Stimulated activated CD4-positive, alpha-beta T cell treated with anti-CD3 and anti-CD28 coated beads, Interleukin-1b, Interleukin-23, amount 100 ng/mL, for 48 hours (primary cell): Measurements from ENCODE around the gene PLXDC2.

ENCODE experiments used
- DNase-seq: peaks from one replicate; pipeline ENCODE4 v3.0.0-alpha.2; 2020

Gene PLXDC2

DNA sequence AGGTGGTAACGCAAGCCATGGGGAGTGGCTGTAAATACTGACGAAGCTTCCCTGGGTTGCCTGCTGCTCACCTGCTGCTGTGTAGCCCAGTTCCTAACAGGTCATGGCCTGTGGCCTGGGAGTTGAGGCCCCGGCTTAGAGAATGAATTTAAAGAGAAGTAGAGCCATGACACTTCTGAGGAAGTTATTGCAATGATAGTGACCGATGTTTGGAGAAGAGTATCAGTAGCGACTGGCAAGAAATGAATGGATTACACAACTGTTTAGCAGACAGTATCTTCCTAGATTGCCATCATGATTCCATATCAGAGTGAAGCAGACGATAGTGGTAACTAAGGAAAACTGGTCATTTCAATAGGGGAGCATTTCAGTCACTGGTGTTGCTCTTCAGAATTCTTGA, 249.6 kb downstream of the PLXDC2 start:
- DNase-seq = no peak

DNA sequence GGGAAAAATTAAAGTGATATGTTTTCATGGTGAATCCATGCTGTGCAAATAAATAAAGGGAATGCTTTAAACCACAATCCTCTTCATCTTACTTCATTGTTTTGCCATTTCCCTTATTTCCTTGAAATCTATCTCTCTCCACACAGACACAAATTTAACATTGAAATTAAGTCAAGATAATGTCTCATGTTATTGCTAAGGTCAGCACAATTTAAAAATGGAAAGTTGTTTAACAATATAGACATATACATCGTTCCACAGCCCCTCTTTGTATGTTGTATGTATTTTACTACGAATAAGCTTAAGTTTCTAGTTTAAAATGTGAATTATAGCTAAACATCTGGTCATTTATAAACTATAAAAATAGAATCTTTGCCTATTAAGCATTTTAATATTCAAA, 256.9 kb downstream of the PLXDC2 start:
- no peak for DNase-seq

DNA sequence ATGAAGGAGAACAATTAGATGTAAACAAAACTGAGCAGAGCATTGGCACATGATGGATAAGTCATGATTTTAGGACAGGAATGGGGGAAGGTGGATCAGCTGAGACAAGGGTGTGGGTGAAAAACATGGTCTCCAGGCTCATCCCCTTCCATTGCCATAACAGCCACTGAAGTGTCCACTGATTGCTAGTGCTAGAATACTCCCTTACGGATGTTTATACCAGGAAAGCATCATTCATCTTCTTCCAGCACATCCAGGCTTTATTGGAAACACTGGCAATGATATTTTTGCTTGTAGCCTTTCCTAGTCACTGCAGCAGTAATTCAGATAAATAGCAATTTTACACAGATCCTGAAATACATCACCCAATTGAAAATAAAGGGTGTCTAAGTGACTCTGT, 259.5 kb downstream of the PLXDC2 start:
- DNase-seq = no peak

DNA sequence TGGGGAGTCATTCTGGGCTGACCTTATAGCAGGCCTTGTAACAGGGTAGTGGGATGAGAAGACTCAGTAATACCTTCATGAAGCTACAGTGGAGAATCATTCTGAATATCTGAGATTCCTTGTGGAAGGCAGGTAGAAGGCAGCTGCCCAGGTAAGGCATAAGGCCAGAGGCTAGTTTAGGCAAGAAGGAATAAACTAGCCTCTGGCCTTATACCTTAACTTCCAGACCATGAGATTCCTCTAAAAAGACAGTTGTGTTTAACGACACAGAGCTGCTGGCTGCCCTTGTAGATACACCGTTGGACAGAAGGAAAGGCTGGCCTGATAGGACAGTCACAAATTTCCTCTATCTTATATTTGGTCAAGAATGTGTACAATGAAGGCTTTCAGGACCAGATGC, 268.2 kb downstream of the PLXDC2 start:
- no peak for DNase-seq

DNA sequence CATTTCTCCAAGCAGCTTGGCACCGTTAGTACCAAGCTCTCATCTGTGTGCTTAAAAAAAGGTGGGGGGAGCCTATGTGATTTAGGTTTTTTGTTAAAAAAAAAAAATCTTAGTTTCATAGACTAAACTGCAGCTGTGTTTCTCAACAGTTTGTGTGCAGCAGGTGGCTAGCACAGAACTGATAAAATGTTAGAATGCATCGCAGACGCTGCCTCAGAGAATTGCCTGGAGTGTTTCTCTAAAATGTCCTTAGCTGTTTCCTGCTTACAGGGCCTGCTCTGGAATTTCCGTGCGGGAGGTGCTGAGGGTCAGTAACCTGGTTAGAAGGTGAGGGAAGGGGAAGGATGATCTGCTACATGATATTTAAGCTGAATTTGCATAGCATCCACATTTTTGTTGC, 268.9 kb downstream of the PLXDC2 start:
- no peak for DNase-seq

DNA sequence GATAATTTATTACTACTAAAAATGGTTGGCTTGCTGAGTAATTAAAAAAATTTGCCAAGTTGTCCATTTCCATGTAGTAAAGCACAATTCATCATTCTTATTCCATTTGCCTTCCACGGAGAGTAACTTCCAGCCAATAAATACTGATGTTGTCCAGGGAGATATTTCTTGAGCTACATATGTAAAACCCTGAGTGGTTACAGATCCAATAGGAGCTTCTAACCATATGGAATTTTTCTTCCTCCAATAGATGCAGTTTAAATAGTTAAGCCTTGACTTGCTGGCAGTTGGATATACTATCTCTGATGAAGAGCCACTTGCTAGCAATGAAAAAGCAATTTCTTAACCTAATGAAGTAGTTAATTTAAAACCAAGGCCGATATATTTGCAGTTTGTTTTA, 271.1 kb downstream of the PLXDC2 start:
- DNase-seq = no peak

DNA sequence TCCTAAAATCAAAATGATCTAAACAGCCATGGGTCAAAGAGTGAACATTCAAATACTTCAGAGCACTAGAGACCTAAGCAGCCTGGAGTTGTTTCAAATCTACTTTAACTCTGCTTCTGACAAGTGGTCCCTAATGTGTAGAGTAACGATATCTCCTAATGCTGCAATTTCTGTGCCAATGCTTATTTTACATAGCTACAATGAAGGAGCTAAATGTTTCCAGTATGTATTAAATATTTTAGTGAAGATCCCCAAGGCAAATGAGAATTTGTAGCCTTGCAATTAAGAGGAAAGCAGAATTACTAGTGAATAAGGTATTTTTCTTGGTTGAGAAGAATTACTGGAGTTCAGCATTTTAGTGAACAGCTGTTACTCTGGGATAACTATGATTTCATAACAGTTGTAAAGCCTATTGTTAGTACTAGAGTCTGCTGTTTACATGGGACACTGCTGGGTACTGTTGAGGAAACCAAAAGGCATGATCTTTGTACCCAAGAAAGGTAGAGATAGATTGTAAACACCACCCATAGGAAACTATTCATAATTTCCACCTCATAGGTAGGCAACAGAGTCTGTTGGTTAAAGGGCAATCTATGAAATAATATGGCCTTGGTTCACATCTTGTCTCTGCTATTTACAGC, 271.9 kb downstream of the PLXDC2 start:
- DNase-seq = no peak

DNA sequence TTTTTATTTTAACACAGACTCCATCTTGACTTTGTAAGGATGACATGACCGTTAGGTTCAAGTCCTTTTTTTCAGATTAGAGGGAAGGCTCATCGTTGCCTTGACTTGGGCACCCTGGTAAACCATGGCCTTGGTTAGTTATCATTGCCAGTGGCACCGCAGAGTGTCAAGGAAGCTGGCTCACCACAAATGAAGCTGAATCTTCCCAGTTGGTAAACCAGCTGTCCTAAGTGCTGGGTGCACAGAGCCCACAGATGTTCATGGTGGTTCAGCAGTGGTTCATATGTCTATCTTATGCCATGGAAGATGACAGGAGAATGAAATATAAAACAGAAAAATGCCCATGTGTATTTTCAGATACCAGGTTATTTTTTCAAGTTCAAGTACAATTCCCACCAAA, 273.6 kb downstream of the PLXDC2 start:
- DNase-seq = no peak

DNA sequence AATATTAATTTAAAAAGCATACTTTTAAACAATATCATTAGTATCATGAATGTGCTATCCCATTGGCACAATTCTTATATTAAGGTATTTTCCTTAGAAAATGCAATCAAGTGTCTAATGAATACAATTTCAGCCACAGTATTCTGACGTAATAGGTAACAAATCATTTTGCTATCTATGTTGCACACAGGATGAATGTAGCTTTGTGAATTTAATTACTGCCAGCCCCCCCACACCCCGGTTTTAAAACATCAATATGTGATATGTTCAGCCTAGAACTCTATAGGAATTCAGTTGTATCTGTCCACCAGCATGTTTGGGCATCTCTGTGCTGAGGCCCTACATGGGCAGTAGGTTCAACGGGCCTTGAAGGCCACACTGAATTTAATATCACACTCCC, 274.6 kb downstream of the PLXDC2 start:
- no peak for DNase-seq

DNA sequence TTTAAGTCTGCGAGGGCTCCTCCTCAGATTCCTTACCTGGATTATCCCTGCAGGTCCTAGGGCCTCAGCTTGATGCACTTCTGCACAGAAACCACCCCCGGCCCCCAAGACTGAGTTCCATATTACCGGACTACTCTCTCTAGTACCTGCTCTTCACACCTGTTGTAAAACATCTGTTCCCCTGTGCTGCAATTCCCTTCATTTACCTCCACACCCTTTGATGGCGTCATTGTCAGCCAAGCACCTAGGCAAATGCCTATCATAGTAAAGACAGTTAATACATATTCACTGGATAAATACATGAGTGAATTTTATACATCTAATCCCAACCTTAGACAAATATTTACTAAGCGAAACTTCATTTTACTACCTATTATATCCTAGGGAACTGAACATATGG, 275.5 kb downstream of the PLXDC2 start:
- DNase-seq = no peak

DNA sequence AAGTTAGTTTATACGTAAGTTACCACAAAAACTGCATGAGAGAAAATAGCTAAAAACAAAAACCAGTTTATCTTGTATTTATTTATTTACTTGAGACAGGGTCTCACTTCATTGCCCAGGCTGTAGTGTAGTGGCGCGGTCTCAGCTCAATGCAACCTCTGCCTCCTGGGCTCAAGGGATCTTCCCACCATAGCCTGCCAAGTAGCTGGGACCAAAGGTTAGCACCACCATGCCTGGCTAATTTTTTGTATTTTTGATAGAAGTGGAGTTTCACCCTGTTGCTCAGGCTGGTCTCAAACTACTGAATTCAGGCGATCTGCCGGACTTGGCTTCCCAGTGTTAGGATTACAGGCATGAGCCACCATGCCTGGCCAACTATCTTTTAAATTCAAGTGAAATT, 277.4 kb downstream of the PLXDC2 start:
- DNase-seq = no peak

DNA sequence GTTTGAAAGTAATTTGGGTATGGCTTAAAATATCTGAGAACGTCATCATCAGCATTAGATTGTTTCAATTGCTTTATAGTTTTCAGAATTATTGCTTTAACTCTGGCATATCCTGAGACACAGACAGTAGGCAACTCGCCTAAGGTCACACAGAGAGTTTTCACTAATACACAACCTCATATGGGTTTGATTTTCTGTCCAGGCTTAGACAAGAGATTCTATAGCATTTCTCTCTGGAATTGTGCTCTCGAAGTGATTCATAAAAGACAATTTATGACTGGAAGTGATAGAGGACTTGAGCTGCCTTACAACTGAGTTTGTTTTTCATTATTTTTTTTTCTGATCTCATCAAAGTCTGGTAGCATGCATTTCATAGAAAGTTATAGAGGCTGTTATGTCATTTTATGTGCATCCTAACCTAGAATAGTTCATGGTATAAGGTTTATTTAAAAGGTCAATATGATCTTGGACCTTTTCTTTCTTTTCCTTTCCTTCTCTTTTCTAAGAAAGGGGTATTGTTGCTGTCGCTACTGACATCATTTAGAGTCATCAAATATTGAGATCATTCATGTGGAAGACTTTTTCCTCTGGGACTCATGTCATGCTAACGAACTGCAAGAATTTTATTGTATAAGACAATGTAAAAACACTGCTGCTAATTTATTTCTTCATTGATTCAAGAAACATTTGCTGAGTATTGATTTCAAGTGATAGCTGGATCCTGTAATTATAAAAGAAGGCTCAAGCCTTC, 278.2 kb downstream of the PLXDC2 start:
- DNase-seq = no peak

DNA sequence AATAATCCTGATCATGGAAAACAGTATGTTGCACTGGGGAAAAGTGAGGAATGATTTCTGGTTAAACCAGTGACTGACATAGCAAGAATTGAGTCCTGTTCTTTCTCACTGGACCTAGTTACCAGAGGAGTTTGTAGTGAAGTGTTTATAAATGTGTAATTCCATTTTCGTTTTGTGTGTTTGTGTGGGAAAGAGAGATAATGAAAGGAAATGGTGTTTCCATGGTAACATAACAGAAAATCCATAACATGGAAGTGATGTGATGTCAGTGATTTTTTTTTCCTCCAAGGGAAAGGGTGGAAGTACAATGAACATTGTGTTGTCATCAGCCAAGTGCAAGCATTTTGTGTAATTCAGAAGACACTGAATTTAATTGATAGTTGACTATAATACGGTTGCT, 283.9 kb downstream of the PLXDC2 start:
- DNase-seq = no peak

DNA sequence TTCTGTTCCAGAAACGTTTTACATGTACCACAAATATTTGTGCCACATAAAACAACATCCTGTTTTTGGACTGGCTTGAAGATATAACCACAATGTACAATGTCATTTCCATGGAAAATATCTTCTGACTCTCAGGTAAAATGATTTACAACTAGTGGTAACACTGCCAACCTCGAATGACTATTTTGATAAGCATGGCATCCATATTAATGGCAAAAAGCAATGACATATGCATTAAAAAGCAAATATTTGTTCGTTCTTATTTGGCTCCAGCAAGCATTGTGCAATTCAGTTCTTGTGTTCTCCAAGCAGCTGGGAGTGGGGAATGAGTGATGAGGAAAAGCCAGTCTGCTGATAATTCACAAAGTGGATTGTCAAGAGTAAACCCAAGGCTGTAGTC, 289.0 kb downstream of the PLXDC2 start:
- no peak for DNase-seq

DNA sequence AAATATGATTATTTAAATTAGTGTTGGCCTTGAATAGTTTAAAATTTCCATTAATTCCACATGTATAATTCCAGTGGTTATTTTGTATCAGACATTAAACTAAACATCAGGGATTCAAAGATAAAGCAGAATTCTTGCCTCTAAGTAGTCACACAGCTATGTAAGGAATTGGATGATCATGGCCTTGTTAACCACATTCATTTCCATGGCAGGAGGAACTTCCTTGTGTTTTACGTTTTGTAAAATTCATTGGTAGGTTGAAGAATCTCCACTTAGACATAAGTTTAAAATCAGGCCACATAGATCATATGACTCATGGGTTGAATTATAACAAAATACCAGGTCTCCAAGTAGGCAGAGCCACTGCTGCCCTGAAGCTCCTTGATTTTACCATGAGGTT, 289.7 kb downstream of the PLXDC2 start:
- no peak for DNase-seq

DNA sequence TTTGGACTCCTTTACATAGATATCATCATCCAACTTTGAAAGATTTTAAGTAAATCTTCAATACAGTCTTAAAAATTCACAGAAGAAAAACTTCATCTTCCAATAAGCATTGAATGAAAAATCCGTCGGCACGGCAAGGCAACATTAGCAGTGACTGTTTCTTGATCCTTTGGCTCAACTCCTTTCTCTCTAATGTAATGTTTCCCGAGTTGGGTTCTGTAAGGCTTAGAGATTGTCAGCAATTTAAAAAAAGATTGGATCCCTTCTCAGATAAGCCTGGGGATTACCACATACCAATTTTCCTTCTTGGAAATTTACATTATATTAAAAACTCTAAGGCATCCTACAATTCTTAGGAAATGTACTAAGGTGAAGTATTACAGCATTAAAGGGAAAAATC, 291.8 kb downstream of the PLXDC2 start:
- DNase-seq = no peak

DNA sequence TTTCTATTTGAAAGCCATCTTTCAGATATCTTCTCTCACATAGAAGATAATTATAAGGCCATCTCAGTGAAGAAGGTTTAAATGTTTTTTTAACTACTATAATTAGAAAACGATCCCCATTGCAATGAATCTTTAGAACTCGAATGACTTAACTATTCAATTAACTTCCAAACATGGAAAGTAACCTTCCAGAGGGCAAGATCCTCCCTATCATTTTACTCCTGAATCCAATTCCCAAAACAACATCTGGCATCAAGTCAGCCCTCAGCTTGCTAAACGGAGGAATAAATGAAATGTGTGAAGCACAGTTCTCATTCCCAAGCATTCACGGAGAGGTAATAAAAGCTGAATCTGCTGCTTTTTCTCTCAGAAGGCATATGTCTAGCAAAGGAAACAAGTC, 293.4 kb downstream of the PLXDC2 start:
- no peak for DNase-seq

DNA sequence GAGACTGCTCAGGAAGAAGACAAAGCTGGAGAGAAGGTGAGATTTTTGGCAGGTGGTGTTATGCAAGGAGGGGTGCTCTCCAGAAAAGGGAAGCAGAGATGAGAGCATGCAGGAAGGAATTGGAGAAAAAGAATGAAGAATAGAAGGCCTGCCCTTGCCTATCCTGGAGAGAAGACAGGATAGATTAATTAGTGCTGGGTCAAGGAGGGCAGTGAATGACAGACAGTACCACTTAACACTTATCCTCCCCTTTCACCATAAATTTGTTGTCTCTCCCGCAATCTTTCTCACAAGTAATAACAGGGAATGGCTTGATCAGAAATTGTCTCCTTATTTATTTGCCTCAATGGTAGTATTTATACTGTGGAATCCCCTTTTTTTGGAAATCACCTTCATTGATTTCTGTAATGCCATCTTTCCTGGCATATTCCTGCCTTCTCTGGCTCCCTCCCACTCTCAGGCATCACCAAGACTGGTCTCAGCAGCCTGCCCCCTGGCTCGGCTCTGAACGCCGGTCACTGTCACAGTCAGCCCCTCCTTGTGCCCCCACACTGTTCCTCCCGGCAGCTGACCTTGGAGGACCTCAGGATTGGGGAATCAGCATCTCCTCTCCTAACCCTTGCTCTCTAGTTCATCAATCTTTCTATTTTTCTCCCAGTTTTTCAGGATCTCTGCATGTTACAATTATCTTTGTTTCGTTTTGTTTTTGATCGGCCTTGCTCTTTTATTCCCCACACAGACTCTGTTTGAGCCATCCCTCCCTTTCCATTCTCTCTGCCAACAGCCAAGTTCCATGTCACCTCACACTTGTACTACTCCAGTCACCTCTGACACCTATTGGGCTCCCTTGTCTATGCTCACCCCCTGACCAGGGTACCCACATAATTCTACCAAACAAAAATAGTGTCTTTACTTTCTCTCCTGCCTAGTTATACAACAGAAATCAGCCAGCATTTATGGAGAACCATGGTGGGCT, 294.2 kb downstream of the PLXDC2 start:
- DNase-seq = no peak

DNA sequence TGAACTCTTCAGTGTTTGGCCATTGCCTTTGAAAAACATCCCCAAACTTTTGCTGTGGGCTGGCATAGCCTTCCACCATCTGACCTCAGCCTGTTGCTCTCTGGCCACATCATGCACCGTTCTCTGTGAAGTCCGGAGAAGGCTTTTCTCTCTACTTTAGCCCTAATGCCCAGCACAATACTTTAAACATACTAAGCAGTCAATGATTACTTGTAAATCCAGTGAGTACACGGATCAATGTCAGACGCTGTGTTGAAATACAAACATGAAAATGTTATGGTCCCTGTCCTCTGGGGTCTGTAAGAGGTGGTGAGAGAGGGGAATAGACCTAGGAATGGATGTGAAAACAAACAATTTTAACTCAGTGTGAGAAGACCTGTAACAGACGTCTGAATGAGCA, 297.9 kb downstream of the PLXDC2 start:
- no peak for DNase-seq

DNA sequence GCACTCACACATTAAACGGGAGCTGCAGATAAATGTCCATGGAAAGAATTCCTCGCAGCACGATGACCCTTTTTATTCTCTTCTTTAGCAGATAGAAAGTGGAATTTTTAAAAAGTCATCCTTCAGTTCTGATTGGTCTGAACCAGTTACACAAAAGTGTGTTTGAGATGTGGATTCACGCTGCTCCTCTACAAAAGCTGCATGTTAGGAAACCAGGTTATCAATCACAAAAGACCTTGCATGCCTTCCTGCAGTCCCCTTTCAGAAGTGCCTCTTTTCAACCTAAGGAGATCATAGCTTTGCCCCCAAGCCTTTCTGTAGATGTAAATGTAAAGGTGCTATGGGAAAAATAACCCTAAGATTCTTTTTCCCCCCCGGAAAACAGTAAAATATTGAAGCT, 299.7 kb downstream of the PLXDC2 start:
- no peak for DNase-seq

DNA sequence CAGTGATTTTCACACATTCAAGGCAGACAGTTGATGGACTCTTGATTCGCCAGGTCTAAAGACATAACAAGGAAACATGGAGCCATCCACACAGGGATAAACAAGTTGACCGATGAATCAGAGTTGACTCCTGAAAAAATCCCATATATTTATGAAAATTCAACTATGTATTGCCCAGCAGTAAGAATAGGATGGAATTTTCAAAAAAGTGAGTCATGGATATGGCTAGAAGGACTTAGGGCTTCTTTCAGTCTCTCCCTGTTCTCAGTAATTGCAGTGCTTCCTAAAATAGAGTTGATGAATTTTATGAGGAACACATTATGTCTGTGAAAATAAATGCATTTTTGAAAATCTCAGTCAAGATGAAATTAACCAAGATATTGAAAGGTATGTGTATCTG, 301.2 kb downstream of the PLXDC2 start:
- no peak for DNase-seq

DNA sequence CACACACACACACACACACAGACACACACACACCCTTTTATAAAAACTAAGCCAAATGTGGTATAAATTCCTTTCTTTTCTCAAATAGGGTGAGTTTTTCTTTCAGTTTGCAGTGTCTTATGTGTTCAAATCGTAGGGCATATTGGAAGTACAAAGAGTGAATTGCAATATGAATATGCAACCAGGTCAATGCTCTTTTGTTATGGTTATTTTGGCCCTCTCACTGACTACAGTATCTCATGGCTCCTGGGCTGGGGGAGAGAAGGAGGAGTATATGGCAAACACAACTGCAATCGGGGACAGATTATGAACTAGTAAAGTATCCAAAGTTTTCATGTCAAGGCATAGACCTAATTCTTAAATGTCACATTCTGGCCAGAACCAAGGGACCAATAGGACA, 301.9 kb downstream of the PLXDC2 start:
- DNase-seq = no peak

DNA sequence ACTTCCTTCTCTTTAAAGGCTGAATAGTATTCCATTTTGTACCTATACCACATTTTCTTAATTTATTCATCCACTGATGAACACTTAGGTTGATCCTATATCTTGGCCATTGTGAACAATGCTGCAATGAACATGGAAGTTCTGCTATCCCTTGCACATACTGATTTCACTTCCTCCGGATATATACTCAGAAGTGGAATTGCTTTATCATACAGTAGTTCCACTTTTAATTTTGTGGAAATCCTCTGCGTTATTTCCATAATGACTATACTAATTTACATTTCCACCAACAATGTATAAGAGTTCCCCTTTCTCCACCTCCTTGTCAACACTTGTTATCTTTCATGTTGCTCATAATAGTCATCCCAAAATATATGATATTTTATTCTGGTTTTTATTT, 312.6 kb downstream of the PLXDC2 start:
- no peak for DNase-seq

DNA sequence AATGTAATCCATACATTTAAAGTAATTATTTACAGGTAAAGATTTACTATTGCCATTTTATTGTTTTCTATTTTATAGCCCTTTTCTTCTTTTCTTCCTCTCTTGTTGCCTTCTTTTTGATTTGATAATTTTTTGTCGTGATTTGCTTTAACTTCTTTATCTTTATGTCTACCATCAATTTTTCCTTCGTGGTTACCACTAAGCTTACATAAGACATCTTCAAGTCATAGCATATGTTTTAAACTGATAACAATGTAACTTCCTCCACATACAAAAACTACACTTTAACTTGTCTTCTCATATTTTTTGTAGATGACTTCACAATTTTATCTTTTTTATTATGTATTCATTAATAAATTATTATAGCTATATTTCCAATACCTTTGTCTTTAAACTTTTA, 316.6 kb downstream of the PLXDC2 start:
- no peak for DNase-seq
